ENCODE data around the gene MRPL34.

Gene MRPL34

GRCh38 chr19:17311455-17312188 lies 6.0 kb downstream of the MRPL34 start:
- DNase-seq, result no peak

DNA sequence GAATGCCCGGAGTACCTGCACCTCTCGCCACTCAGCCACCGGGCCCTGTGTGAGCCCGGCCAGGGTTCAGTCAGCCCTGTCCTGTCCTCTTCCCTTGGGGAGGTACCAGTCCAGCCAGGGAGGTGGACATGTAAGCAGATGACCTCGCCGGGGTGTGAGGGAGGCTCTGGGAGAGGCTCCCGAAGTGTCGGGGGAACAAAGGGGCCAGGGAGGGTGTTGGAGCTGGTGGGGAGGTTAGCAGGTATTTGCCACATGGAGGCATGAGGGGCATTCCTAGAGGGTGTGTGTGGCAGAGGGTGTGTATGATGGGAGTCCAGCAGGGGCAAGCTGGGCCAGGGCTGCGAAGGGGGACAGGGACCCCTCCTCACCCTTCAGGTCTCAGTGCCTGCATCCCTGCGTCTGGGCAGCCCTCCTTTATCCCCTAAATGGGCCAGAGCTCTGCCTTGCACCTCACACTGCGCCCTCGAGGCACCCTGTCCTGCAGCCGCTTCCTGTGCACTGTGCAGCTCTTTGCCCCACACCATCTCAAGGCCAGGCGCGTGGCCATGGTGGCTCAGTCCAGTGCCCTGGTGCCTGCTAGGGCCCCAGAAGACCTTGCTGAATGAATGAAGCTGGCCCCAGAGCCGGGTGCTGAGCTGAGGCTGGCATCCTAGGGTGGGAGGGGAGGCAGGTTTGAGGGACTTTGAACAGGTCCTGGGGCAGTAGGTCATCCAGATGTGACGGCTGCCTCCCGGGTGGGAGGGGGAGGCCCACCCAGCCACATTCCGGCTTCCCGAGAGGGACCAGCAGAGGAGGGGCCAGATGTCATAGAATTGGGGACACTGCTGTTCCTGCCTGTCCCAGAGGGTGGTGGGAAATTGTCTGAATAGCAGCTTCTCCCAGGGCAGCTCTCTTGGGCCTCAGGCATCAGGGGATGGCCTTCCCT lies 6.8 kb downstream of the MRPL34 start:
- DNase-seq, result no peak

DNA sequence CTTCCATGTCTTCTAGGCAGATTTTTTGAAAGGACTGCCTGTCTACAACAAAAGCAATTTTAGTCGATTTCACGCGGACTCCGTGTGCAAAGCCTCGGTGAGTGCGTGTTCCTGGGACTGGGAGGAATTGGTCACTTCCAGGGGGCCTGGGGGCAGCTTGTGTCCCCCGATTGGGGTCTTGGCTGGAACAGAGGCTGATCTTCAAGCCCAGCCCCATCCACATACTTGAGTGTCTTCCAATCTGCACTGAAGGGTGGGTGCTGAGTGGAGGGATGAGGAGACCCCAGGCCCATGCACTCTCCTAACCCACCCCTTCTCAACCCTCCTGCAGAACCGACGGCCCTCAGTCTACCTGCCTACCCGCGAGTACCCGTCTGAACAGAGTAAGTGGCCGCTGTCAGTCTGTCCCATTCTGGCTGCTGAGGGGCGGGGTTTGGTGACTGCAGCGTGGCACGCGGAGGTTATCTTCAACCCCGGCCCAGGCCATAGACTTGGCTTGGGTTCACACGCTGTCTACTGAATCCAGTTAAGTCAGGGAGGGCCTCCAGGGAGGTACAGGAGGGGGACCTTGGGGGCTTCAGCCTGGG lies 8.4 kb downstream of the MRPL34 start:
- no peak for DNase-seq

DNA sequence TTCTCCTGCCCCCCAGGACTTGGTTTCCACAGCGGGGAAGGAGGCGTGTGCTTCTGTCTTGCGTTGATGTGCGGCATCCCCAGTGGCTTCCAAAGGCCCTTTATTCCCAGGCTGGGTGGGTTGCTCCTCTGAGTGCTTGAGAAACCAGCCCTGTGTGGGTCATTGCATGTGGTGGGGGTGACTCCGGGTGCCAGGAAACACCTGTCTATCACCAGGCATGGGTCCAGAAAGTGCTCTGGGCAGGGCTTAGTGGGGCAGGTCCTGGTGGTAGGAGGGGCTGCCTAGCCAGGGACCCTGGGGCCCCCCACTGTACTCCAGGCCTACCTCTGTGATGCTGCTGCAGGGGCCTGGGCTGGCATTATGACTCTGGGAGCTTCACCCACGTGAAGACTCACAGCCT lies 13.3 kb downstream of the MRPL34 start:
- no peak for DNase-seq

GRCh38 chr19:17319473-17320238 lies 14.0 kb downstream of the MRPL34 start:
- no peak for DNase-seq

DNA sequence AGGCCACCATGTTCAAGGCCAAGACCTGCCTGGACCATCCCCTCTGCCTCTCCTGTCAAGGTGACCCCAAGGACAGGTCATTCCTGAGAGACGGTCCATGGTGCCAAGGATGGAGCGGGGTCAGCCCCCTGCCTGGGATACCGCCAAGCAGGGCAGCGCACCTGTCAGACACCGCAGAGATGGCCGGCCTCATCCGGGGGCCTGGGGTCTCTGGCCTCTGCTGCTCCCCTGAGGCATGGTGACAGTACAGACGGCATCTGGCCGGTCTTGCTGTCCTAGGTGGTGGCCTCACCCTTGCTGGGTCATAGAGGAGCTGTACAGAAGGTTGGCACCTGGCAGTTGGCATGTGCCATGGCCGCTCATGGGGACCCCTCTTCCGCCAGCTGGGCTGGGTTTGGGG lies 14.8 kb downstream of the MRPL34 start:
- DNase-seq, result no peak

- DNase-seq, result no peak
Observed at GRCh38 chr19:17321655-17322489, 16.2 kb downstream of the MRPL34 start.

DNA sequence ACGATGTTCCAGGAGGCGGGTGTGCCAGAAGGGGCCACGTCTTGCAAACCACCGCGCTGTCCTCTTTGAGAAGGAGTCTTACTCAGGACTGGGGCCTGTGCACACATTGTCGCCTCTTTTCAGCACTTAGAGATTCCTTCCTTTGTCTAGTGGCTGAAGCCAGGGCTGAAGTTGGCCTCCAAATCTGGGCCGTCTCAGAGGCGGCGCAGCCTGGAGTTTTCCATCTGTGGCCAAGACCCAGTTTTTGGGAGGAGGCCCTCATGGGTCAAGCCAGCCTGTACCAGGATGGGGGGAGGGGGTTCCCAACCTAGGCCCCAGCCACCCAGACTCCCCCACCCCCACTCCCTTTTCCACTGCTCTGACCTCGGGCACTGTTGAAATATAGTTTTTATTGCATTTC lies 17.2 kb downstream of the MRPL34 start:
- no peak for DNase-seq

- no peak for DNase-seq
Observed at GRCh38 chr19:17323300-17323963, 17.8 kb downstream of the MRPL34 start.

DNA sequence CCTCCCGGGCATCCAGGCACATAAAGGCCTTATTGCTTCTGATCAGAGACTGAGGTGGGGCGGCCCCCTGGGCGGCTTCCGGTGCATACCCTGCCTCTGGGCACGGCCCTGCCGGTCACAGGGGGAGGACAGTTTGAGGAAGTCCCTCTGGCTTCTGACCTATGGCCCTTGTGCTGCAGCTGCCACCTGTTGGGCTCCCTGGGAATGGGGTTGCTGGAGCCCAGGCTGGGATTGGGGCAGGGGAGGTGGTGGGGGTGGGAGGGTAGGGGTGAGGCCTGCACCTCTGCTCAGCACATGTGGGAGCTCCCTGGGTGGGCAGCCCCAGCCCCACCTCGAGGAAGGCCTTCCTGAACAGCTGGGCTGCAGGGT lies 18.3 kb downstream of the MRPL34 start:
- peak; percentile 77 for DNase-seq

- DNase-seq, result no peak
Observed at GRCh38 chr19:17324357-17325114, 18.9 kb downstream of the MRPL34 start.

DNA sequence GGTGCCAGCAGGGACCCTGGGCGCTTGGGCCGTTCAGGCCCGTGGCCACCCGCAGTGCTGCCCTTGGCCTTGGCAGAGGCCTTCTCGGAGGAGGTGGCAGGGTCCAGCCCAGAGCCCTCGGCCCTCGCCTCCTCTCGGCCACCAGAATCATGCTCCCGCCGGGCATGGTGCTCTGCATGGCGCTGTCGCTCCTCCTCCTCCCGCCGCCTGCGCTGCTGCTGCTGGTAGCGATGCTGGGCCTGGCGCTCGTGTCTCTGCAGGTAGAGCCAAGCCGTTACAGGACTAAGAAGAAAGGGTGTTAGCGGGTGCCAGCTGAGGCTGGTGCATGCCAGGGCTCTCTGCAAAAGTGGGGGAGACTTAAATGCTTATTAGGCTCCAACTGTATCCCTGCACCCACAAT lies 19.5 kb downstream of the MRPL34 start:
- no peak for DNase-seq

GRCh38 chr19:17325881-17326594 lies 20.4 kb downstream of the MRPL34 start:
- DNase-seq, result no peak

GRCh38 chr19:17326595-17326966 lies 20.9 kb downstream of the MRPL34 start:
- DNase-seq, result no peak

- no peak for DNase-seq
Observed at GRCh38 chr19:17327068-17327653, 21.5 kb downstream of the MRPL34 start.

- DNase-seq, result peak; percentile 73
Observed at GRCh38 chr19:17327654-17328516, 22.2 kb downstream of the MRPL34 start.

- DNase-seq, result no peak
Observed at GRCh38 chr19:17328517-17329365, 23.1 kb downstream of the MRPL34 start.
